Measurements from ENCODE around the gene SPTLC1.

DNA sequence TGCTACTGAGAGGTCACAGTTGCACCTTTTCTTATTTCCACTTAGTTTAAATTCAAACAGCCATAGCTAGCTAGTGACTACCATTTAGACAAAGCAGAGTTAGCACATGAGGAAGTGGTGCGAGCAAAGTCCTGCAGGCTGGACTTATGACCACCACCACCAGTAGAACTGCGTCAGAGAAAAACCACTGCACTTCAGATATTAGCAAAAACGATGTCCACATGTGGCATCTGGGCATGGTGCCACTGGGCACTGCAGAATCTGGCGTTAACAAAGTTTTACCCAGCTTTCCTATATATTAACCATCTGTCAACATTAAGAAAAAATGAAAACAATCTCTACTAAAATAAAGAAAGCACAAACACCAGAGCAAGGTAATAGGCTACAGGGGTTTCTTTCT, 80.1 kb downstream of the SPTLC1 start:
- TF ChIP-seq, protein P1, sequence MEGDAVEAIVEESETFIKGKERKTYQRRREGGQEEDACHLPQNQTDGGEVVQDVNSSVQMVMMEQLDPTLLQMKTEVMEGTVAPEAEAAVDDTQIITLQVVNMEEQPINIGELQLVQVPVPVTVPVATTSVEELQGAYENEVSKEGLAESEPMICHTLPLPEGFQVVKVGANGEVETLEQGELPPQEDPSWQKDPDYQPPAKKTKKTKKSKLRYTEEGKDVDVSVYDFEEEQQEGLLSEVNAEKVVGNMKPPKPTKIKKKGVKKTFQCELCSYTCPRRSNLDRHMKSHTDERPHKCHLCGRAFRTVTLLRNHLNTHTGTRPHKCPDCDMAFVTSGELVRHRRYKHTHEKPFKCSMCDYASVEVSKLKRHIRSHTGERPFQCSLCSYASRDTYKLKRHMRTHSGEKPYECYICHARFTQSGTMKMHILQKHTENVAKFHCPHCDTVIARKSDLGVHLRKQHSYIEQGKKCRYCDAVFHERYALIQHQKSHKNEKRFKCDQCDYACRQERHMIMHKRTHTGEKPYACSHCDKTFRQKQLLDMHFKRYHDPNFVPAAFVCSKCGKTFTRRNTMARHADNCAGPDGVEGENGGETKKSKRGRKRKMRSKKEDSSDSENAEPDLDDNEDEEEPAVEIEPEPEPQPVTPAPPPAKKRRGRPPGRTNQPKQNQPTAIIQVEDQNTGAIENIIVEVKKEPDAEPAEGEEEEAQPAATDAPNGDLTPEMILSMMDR (IDR thresholded peaks at IDR 0.05), result no peak
- no peak for TF ChIP-seq POLR2A (IDR thresholded peaks at IDR 0.05)
